HFF-Myc (cell line): ENCODE results near the gene HSPA4.
A peak's percentile ranks its signal among the peaks of the same experiment; 100 is the strongest.
"Not testable (repeated sequence)": the region's sequence is repeated elsewhere in the genome, so short reads cannot be mapped to it uniquely, and the experiment has no call there.

Experiments
- DNase-seq: peaks from one replicate; pipeline ENCODE4 v3.0.0-alpha.2; 2011; ENCODE audit warnings: low read depth; ENCODE audit errors: extremely low read depth
- H3K4me3 ChIP-seq: replicated peaks from 2 replicates; pipeline ENCODE4 v1.5.1; 2011; ENCODE audit warnings: low read depth, mild to moderate bottlenecking, control low read depth, low read length
- CTCF ChIP-seq: IDR thresholded peaks from 2 replicates; pipeline ENCODE4 v1.5.1; 2012; ENCODE audit warnings: mild to moderate bottlenecking, low read depth, low read length, control low read depth; ENCODE audit errors: missing control alignments

The HSPA4 gene

DNA sequence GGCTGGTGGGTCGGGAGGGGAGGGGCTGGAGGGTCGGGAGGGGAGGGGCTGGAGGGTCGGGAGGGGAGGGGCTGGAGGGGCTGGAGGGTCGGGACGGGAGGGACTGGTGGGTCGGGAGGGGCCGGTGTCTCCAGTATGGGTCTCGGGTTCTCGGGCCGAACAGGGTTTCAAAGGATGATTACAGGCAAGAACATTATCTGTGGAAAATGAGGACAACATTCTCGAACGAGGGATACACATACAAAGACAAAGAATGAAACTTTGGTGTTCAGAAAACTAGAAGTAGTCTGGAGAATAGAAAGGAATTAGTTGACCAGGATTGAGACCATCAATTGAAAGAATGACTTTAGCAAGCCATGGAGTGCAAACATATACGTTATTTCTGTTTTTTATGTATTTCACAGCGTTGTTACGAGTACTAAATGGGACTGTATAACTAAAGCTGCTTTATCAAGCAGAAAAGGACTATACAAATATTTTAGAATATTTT lies 25.1 kb upstream of the HSPA4 start:
- peak overlapping the region; percentile 93 for H3K4me3 ChIP-seq
- no peak for DNase-seq

DNA sequence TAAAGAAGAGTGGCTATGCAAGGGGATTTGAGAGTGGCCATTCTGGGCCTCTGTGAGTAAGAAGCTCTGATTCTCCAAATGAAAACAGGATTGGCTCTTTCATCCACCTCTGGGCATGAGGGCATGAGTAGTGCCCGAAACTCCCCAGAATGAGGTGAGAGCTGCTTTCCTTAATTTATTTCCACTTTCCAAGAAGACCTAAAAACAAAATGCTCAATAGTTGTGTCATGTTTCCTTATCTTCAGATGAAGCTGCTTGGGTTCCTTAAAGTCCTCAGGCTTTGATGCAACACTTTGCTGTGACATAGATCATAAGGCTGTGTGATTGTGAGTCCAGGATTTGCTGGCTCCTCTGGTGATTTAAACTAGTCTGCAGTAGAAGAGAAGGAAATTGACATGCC lies 22.4 kb upstream of the HSPA4 start:
- no peak overlapping the region for H3K4me3 ChIP-seq
- no peak for DNase-seq
- TF ChIP-seq CTCF, result no peak

More for the DNA sequence above, 25.1 kb upstream of the HSPA4 start:
- TF ChIP-seq CTCF, result no peak

GRCh38 chr5:133030343-133031005 lies 21.3 kb upstream of the HSPA4 start:
- no peak for DNase-seq

DNA sequence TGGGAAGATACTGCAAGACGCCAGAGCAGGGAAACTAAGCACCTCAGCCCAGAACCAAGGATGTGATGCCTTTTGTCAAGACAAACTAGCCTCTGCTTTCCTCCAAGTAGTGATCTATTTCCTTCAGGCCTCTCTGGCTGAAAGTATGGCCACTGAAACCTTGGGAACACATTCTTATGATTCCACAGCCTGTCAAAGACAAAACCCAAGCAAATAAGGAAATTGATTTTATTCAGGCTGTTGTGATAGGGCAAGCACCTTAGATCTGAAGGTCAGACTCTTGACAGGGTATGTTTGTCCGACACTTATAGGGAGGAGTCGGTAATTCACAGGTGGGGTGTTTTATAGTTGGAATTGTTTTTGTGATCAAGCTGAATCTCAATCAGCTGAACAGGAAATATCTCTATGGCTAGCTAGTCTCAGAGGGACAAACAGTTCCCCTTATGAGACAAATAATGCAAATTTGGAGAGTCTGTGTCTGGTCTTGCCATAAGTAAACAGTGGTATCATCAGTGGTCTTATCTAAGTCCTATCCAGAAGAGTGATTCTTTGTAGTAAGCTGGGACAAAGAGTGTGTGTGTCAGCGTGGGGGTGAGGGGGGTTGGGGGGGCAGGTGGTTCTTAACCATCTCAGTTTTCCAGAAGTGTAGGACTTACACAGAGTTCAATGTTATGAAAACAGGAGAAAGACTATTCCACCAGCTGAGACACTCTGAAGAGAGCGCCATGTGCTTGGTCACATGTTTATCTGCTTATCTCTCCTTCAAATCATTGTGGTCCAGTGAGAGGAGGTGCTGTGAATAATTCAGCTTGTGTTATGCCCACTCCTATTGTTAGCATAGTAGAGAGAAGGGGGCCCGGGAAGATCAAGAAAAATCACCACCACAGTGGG lies 18.7 kb upstream of the HSPA4 start:
- no peak overlapping the region for H3K4me3 ChIP-seq
- TF ChIP-seq CTCF, result no peak
- DNase-seq, result no peak

More at GRCh38 chr5:133030343-133031005, 21.3 kb upstream of the HSPA4 start:
- TF ChIP-seq CTCF, result no peak
- no peak overlapping the region for H3K4me3 ChIP-seq

DNA sequence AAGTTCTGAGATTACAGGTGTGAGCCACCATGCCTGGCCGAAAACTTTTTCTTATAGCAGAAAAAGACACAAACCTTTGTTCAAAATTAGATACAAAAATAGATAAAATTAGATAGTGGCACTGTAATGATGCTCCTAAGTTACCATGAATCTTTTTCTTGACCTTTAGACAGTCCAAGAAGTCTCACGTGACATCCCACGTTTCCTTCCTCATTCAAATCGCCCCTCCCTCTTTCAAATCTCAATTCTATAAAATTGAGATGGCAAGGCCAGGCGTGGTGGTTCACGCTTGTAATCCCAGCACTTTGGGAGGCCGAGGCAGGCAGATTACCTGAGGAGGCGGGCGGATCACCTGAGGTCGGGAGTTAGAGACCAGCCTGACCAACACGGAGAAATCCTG lies 17.7 kb upstream of the HSPA4 start:
- no peak for DNase-seq
- TF ChIP-seq CTCF, result no peak
- H3K4me3 ChIP-seq, result no peak overlapping the region

GRCh38 chr5:133035224-133035623 lies 16.6 kb upstream of the HSPA4 start:
- H3K4me3 ChIP-seq, result no peak overlapping the region
- TF ChIP-seq CTCF, result no peak
- no peak for DNase-seq

GRCh38 chr5:133036677-133037076 lies 15.1 kb upstream of the HSPA4 start:
- not testable (repeated sequence) for DNase-seq, H3K4me3 ChIP-seq
